HG03039 (cell line): ENCODE measurements around the gene ADAMTSL1.
A peak's percentile ranks its signal among the peaks of the same experiment; 100 is the strongest.

Source experiments
- ATAC-seq: cut with Tn5 transposase; IDR thresholded peaks from one replicate; pipeline ENCODE4 v1.9.1; 2021; ENCODE audit warnings: mild to moderate bottlenecking, moderate library complexity; ENCODE audit not compliant: unreplicated experiment

ADAMTSL1 gene

GRCh38 chr9:18888290-18888689 is 414.3 kb downstream of the ADAMTSL1 start:
- no peak for ATAC-seq

- ATAC-seq: no peak
Measured at GRCh38 chr9:18889550-18889949, 415.6 kb downstream of the ADAMTSL1 start.

DNA sequence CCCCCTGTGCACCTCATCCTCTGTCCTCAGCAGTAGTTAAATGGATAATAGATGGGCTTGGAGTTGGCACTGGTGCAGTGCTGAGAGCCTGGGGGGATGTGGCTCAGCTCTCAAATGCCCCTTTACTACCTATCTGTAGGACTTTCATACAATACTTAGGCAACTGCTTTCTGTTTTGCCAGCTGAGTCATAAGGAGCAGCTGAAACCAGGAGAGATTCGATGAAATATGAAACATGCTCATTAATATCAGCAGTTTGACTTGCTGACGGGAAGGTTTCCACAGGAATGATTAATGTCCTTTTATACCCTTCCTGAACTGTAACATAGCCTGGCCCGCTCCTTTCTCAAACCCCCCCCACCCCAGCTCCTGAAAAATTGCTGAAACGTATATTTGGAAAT is 416.4 kb downstream of the ADAMTSL1 start:
- ATAC-seq: peak; percentile 74

DNA sequence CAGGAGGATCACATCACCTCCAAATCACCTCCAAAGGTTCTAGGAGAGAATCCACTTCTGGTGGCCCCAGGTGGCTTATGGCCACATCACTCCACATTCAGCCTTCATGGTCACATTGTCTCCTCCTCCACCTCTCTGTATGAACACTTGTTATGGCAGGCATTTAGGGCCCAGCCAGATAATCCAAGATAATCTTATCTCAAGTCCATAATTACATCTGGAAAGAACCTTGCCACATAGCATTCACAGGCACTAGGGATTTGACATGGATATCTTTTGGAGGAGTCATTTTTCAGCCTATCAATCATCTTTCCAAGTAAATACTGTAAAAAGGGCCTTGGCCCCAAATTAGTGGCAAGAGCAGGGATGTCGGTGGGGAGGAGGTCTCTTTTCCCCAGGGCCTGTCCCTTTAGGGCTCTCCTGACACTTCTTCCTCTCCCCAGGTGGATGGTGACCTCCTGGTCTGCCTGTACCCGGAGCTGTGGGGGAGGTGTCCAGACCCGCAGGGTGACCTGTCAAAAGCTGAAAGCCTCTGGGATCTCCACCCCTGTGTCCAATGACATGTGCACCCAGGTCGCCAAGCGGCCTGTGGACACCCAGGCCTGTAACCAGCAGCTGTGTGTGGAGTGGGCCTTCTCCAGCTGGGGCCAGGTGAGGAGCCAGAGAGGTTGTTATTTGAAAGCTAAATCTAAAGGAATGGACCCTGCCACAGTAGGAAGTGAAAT is 418.2 kb downstream of the ADAMTSL1 start:
- no peak for ATAC-seq

- no peak for ATAC-seq
Measured at GRCh38 chr9:18893046-18893445, 419.1 kb downstream of the ADAMTSL1 start.

DNA sequence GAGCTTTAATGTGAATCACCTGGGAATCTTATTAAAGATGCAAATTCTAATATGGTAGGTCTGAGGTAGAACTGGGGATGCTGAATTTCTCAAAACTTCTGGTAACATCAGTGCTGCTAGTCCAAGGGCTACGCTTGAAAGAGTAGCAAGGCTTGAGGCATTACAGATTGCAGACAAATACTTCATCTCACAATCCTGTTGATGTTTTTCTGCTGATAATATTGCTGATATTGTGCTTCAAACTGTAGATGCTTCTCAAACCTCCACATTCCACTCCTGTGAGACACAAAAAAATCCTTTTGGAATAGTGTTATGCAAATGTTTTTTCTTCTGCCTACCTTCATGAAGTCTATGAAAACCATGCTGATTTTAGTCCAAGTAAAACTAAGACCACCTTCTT is 419.5 kb downstream of the ADAMTSL1 start:
- ATAC-seq: no peak

GRCh38 chr9:18896004-18896403 is 422.1 kb downstream of the ADAMTSL1 start:
- no peak for ATAC-seq

DNA sequence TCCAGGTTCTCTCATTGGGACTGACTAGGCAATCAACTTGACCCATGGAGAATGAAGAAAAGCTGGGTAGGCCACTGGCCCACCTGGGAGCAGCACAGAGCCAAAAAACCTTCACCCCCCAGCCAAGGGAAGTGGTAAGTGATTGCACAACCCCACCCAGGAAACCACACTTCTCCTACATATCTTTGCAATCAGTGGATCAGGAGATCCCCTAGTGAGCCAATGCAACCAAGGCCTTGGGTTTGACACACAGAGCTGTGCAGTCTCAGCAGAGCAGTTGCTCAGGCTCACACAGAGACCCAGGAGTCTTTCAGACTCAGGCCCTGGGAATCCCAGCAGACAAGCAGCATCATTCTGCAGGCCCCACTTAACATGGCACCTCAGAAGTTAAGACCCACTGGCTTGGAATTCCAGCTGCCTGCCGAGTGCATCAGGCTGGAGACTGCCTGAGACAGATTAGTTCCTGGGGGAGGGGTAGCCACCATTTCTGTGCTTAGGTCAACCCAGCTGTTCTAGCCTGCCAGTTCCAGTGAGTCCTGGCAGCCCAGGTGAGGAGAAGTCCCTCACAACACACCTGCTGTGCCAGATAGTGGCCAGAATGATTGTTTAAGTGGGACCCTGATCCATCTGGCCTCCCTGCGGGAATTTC is 422.7 kb downstream of the ADAMTSL1 start:
- no peak for ATAC-seq

DNA sequence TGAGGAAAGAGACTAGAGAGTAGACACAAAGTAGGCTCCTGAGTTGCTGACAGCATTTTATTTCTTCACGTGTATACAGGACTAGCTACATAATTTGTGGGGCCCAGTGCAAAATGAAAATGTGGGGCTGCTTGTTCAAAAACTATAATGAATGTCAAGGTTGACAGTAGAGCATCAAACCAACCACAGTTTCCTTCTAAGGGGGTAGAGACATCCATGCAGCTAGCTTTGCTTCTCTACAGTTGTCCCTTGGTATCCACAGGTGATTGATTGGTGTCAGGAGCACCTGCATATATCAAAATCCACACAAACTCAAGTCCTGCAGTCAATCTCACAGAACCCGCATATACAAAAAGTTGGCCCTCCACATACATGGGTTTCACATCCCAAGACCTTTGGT is 429.5 kb downstream of the ADAMTSL1 start:
- no peak for ATAC-seq

DNA sequence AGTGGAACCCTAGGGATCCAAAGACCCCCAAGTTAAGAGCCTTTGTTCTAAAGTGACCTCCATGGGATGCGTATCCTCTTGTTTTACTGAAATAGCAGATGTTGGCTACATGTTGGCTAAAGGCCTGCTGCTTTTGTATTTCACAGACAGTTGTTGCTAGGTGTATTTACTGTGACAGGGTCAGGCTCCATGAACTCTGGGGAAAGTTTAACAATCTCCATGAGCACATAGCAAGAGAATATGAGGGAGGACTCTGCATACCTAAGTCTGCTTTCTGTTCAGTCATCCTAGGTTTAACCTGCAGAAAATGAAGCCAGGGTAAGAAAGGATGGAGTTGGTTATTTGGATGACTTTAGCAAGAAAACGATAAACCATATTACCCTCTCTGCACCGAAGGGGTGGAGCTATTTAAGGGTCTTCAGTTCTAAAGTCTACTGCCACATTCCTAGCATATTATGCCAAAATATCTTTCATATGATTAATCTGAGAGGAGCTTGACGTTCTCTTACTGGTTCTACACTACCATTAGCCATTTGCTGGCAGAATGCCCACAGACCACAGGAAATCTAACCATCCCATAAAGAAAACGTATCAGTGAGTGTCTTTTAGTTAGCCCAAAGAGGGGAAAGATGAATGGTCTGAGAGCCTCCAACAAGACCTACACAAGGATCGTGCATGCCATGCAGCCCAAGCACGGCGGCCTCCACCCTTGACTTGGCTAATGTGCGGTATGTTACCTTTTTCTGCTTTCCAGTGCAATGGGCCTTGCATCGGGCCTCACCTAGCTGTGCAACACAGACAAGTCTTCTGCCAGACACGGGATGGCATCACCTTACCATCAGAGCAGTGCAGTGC is 431.3 kb downstream of the ADAMTSL1 start:
- no peak for ATAC-seq

GRCh38 chr9:18905883-18906629 is 432.1 kb downstream of the ADAMTSL1 start:
- no peak for ATAC-seq

- no peak for ATAC-seq
Measured at GRCh38 chr9:18906656-18907395, 432.9 kb downstream of the ADAMTSL1 start.

GRCh38 chr9:18907927-18908625 is 434.1 kb downstream of the ADAMTSL1 start:
- ATAC-seq: no peak

GRCh38 chr9:18909140-18910018 is 435.4 kb downstream of the ADAMTSL1 start:
- no peak for ATAC-seq

GRCh38 chr9:18910435-18910834 is 436.5 kb downstream of the ADAMTSL1 start:
- ATAC-seq: no peak

GRCh38 chr9:18910916-18911315 is 437.0 kb downstream of the ADAMTSL1 start:
- no peak for ATAC-seq

- ATAC-seq: no peak
Measured at GRCh38 chr9:18911714-18912342, 437.9 kb downstream of the ADAMTSL1 start.
